GM23338 (cell line): ENCODE measurements around the gene MUC6.

Experiments
- CTCF ChIP-seq, 2 experiments: fragments of 200-600 bp in 1 of 2; sonication (generic) in 1 of 2; conservative IDR thresholded peaks; 2 replicates each; pipeline versions ENCODE4 v1.5.1 to v1.6.1; 2016 to 2017; ENCODE audit warnings: antibody characterized with exemption in 2 of 2, low read depth in 2 of 2, mild to moderate bottlenecking in 2 of 2, moderate library complexity in 1 of 2
- POLR2AphosphoS5 ChIP-seq: IDR thresholded peaks from 2 replicates; pipeline ENCODE4 v1.6.1; 2016; ENCODE audit warnings: antibody characterized with exemption, low read depth

GRCh38 chr11:970319-970871 lies 66.1 kb downstream of the MUC6 start:
- TF ChIP-seq CTCF (conservative IDR thresholded peaks at IDR 0.05; ENCODE audit: low read depth in 2 of 2): no peak
- no peak for TF ChIP-seq POLR2AphosphoS5
